ENCODE measurements around the gene PKP4.

DNA sequence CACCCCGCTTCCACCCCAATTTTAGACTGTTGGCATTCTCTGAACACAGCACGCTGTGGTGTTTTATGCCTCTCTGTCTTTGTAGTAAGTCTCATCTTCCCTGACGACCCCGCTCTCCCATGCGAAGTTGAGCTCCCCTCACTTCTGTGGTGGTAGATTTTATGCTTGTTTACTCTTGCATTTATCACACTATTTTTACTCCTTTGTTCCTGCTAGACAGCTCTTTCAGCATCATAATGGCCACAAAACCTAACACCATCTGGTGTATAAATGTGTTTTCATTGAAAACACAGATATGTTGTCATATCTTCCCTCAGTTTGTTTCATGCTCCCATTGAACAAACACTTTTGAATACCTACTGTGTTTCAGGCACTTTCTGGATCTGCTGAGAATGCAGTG lies 57.1 kb downstream of the PKP4 start:
- TF ChIP-seq, protein P1, sequence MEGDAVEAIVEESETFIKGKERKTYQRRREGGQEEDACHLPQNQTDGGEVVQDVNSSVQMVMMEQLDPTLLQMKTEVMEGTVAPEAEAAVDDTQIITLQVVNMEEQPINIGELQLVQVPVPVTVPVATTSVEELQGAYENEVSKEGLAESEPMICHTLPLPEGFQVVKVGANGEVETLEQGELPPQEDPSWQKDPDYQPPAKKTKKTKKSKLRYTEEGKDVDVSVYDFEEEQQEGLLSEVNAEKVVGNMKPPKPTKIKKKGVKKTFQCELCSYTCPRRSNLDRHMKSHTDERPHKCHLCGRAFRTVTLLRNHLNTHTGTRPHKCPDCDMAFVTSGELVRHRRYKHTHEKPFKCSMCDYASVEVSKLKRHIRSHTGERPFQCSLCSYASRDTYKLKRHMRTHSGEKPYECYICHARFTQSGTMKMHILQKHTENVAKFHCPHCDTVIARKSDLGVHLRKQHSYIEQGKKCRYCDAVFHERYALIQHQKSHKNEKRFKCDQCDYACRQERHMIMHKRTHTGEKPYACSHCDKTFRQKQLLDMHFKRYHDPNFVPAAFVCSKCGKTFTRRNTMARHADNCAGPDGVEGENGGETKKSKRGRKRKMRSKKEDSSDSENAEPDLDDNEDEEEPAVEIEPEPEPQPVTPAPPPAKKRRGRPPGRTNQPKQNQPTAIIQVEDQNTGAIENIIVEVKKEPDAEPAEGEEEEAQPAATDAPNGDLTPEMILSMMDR (conservative IDR thresholded peaks at IDR 0.05; ENCODE audit: low read depth in 2 of 2), result no peak
- TF ChIP-seq EZH2 (IDR thresholded peaks at IDR 0.05; ENCODE audit: low read depth, unreplicated experiment) (no peak), CREB1 (CRISPR knock-in tag; IDR thresholded peaks at IDR 0.05; ENCODE audit: low read depth) (no peak), POLR2AphosphoS5 (IDR thresholded peaks at IDR 0.05; ENCODE audit: low read depth) (no peak)
- TF ChIP-seq, protein P2, sequence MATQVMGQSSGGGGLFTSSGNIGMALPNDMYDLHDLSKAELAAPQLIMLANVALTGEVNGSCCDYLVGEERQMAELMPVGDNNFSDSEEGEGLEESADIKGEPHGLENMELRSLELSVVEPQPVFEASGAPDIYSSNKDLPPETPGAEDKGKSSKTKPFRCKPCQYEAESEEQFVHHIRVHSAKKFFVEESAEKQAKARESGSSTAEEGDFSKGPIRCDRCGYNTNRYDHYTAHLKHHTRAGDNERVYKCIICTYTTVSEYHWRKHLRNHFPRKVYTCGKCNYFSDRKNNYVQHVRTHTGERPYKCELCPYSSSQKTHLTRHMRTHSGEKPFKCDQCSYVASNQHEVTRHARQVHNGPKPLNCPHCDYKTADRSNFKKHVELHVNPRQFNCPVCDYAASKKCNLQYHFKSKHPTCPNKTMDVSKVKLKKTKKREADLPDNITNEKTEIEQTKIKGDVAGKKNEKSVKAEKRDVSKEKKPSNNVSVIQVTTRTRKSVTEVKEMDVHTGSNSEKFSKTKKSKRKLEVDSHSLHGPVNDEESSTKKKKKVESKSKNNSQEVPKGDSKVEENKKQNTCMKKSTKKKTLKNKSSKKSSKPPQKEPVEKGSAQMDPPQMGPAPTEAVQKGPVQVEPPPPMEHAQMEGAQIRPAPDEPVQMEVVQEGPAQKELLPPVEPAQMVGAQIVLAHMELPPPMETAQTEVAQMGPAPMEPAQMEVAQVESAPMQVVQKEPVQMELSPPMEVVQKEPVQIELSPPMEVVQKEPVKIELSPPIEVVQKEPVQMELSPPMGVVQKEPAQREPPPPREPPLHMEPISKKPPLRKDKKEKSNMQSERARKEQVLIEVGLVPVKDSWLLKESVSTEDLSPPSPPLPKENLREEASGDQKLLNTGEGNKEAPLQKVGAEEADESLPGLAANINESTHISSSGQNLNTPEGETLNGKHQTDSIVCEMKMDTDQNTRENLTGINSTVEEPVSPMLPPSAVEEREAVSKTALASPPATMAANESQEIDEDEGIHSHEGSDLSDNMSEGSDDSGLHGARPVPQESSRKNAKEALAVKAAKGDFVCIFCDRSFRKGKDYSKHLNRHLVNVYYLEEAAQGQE (IDR thresholded peaks at IDR 0.05; ENCODE audit: unreplicated experiment), result no peak
- TF ChIP-seq, protein P3, sequence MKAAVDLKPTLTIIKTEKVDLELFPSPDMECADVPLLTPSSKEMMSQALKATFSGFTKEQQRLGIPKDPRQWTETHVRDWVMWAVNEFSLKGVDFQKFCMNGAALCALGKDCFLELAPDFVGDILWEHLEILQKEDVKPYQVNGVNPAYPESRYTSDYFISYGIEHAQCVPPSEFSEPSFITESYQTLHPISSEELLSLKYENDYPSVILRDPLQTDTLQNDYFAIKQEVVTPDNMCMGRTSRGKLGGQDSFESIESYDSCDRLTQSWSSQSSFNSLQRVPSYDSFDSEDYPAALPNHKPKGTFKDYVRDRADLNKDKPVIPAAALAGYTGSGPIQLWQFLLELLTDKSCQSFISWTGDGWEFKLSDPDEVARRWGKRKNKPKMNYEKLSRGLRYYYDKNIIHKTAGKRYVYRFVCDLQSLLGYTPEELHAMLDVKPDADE (IDR thresholded peaks at IDR 0.05), result no peak
